RWPE2 (cell line): Measurements from ENCODE around the gene METTL24.

ENCODE experiments used
- ATAC-seq: fragments of 200-7000 bp; cut with Tn5 transposase; 3 replicates; pipeline ENCODE4 v1.9.1; 2021; ENCODE audit warnings: low read depth
- DNase-seq: peaks from one replicate; pipeline ENCODE4 v3.0.0-alpha.2; 2020; ENCODE audit warnings: low spot score
- H3K27ac ChIP-seq: fragments of 450-650 bp; 2 replicates; pipeline ENCODE4 v1.5.1; 2017; ENCODE audit warnings: mild to moderate bottlenecking; ENCODE audit not compliant: poor library complexity, severe bottlenecking
- H3K27me3 ChIP-seq: fragments of 250-450 bp; sonication (Bioruptor Pico); 2 replicates; pipeline ENCODE4 v1.5.1; 2021; ENCODE audit warnings: mild to moderate bottlenecking, moderate library complexity; ENCODE audit not compliant: insufficient read depth, poor library complexity, severe bottlenecking
- H3K36me3 ChIP-seq: fragments of 250-450 bp; sonication (Bioruptor Pico); 2 replicates; pipeline ENCODE4 v1.5.1; 2020; ENCODE audit warnings: low read depth, mild to moderate bottlenecking, moderate library complexity
- H3K4me1 ChIP-seq: fragments of 250-450 bp; sonication (Bioruptor Pico); 2 replicates; pipeline ENCODE4 v1.5.1; 2021; ENCODE audit warnings: mild to moderate bottlenecking, moderate library complexity; ENCODE audit not compliant: insufficient read depth, poor library complexity, severe bottlenecking
- H3K4me3 ChIP-seq: fragments of 250-450 bp; sonication (Bioruptor Pico); 2 replicates; pipeline ENCODE4 v1.5.1; 2021; ENCODE audit warnings: mild to moderate bottlenecking, moderate library complexity; ENCODE audit not compliant: severe bottlenecking
- H3K9me3 ChIP-seq: fragments of 250-450 bp; sonication (Bioruptor Pico); 2 replicates; pipeline ENCODE4 v1.5.1; 2021; ENCODE audit warnings: mild to moderate bottlenecking, moderate library complexity; ENCODE audit not compliant: severe bottlenecking
- CTCF ChIP-seq: fragments of 450-650 bp; IDR thresholded peaks from one replicate; pipeline ENCODE4 v1.5.1; 2017; ENCODE audit warnings: mild to moderate bottlenecking, moderate library complexity; ENCODE audit not compliant: poor library complexity, severe bottlenecking

Gene METTL24

GRCh38 chr6:110329348-110329713 is 28.8 kb downstream of the METTL24 start:
- DNase-seq = no peak
- Histone ChIP-seq H3K27me3 (no peaks in the 10 kb centered on the region), H3K4me1 (no peaks in the 10 kb centered on the region), H3K27ac (no peak overlapping the region), H3K4me3 (no peak overlapping the region), H3K9me3 (no peaks in the 10 kb centered on the region), H3K36me3 (no peaks in the 10 kb centered on the region)
- no peak for ATAC-seq
- TF ChIP-seq CTCF = no peak

- no peak for DNase-seq
- H3K4me1 ChIP-seq = no peaks in the 10 kb centered on the region
- ATAC-seq = no peak
- no peak overlapping the region for H3K4me3 ChIP-seq
- no peak for TF ChIP-seq CTCF
- no peaks in the 10 kb centered on the region for H3K27me3 ChIP-seq
- H3K9me3 ChIP-seq = no peaks in the 10 kb centered on the region
- H3K27ac ChIP-seq = no peak overlapping the region
- H3K36me3 ChIP-seq = no peaks in the 10 kb centered on the region
These were observed 29.9 kb downstream of the METTL24 start for GRCh38 chr6:110328259-110328658.

- Histone ChIP-seq H3K27ac (no peak overlapping the region), H3K4me1 (no peaks in the 10 kb centered on the region), H3K4me3 (no peak overlapping the region), H3K9me3 (no peaks in the 10 kb centered on the region), H3K36me3 (no peaks in the 10 kb centered on the region), H3K27me3 (no peaks in the 10 kb centered on the region)
- no peak for ATAC-seq
- DNase-seq = no peak
- TF ChIP-seq CTCF = no peak
These were observed 30.8 kb downstream of the METTL24 start for GRCh38 chr6:110327391-110327790.

GRCh38 chr6:110326609-110327008 is 31.5 kb downstream of the METTL24 start:
- no peak for DNase-seq
- Histone ChIP-seq H3K36me3 (no peaks in the 10 kb centered on the region), H3K9me3 (no peaks in the 10 kb centered on the region), H3K27me3 (no peaks in the 10 kb centered on the region), H3K27ac (no peak overlapping the region), H3K4me1 (no peaks in the 10 kb centered on the region), H3K4me3 (no peak overlapping the region)
- ATAC-seq = no peak
- no peak for TF ChIP-seq CTCF

GRCh38 chr6:110326057-110326456 is 32.1 kb downstream of the METTL24 start:
- ATAC-seq (no peak), DNase-seq (no peak)
- Histone ChIP-seq H3K4me3 (no peak overlapping the region), H3K27me3 (no peaks in the 10 kb centered on the region), H3K9me3 (no peaks in the 10 kb centered on the region), H3K36me3 (no peaks in the 10 kb centered on the region), H3K4me1 (no peaks in the 10 kb centered on the region), H3K27ac (no peak overlapping the region)
- no peak for TF ChIP-seq CTCF
